GM19043 (cell line): ENCODE results near the gene ACOT8.

ENCODE experiments used
- ATAC-seq: cut with Tn5 transposase; IDR thresholded peaks from one replicate; pipeline ENCODE4 v1.9.1; 2021; ENCODE audit warnings: low read depth; ENCODE audit not compliant: unreplicated experiment

The ACOT8 gene

GRCh38 chr20:45859916-45860315, 2.7 kb upstream of the ACOT8 start:
- no peak for ATAC-seq

GRCh38 chr20:45857882-45858216, 657 bp upstream of the ACOT8 start:
- ATAC-seq: no peak

DNA sequence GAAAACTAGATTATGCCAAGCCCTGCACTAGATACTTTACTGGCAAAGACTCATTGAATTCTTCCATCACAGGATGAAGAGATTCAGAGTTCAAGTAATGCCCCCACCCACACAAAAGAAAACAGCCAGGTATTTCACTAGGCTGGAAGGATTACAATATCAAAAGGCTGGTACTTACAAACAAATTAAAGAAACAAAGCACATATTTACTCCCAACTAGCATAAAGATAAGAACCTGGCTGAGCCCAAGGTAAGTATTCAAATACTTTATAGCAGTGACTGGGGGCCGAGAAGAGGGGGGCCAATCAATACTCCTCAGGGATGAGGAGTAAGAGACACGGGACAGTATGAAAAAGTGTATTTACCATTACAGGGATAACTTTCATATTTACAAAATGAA, 3.7 kb downstream of the ACOT8 start:
- no peak for ATAC-seq

- no peak for ATAC-seq
Observed at GRCh38 chr20:45852326-45852725, 4.9 kb downstream of the ACOT8 start.

- no peak for ATAC-seq
Observed at GRCh38 chr20:45851501-45851900, 5.7 kb downstream of the ACOT8 start.

GRCh38 chr20:45850926-45851325, 6.3 kb downstream of the ACOT8 start:
- ATAC-seq: no peak

GRCh38 chr20:45850238-45850637, 7.0 kb downstream of the ACOT8 start:
- no peak for ATAC-seq

DNA sequence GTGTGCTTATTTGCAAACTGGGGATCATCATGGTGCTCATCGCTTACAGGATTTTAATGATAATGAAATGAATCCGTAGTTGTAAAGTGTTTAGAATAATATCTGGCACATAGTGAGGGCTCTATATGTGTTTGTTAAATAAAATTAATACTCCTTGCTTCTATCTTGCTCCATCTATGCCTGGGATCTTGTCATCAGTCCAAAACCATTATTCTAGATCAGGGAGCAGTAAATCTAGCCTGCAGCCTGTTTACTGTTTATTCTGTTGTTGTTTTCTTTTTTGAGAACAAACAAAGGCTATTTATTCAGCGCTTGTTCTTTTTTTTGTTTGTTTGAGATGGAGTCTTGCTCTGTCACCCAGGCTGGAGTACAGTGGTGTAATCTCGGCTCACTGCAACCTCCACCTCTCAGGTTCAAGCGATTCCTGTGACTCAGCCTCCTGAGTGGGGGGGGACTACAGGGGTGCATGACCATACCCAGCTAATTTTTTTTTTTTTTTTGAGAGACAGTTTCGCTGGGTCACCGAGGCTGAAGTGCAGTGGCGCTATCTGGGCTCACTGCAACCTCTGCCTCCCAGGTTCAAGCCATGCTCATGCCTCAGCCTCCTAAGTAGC, 8.1 kb downstream of the ACOT8 start:
- ATAC-seq: no peak

DNA sequence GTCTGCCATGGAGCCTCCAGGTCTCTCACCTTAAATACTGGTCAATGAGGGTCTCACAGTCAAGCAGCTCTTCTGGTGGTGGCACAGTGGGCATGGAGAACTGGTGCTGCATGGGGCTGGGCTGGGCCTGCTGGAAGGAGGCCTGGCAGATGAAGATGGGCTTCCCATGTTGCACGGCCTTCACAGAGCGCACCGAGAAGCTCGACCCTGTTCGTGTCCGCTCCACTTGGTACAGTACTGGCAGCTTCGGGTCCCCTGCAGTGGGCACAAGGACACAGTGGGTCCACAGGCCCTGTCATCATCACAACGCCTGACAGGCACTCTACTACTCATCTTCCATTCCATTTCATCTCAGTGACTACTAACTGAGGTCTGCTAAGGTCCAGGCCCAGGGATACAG, 8.8 kb downstream of the ACOT8 start:
- ATAC-seq: no peak

DNA sequence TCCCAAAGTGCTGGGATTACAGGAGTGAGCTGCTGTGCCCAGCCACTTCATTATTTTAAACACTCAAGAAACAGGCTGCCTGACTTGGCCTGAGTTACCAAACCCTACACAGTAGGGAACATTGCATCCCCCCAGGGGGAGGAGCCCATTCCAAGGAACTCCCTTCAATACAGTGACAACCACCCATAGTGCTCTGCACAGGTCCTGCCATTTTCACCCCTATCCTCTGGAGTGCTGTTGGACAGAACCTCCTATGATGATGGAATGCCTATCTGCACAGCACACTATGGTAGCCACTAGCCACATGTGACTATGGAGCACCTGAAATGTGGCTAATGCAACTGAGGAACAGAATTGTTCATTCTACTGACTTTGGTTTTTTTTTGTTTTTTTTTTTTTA, 11.7 kb downstream of the ACOT8 start:
- ATAC-seq: no peak

DNA sequence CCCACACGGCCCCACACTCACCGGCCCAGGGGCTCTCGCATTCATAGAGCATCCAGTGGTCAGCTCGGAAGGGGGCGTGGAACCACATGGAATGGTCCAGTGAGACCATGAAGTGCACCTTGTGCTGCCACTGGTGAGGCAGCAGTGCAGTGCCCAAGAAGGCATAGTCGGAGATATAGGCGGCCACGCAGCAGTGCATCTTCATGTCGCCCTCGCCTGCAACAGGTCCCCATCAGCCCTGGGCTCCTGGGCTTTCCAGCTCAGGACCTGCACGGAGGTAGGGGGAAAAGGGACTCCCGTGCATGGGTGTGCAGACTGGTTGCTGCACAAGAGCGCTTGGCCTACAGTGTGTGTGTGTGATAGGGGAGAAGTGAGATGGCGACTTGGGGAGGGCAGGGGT, 13.7 kb downstream of the ACOT8 start:
- no peak for ATAC-seq

- ATAC-seq: peak; percentile 71
Observed at GRCh38 chr20:45842169-45842812, 14.9 kb downstream of the ACOT8 start.

GRCh38 chr20:45841407-45842129, 15.6 kb downstream of the ACOT8 start:
- ATAC-seq: no peak

GRCh38 chr20:45840700-45841198, 16.4 kb downstream of the ACOT8 start:
- ATAC-seq: no peak

DNA sequence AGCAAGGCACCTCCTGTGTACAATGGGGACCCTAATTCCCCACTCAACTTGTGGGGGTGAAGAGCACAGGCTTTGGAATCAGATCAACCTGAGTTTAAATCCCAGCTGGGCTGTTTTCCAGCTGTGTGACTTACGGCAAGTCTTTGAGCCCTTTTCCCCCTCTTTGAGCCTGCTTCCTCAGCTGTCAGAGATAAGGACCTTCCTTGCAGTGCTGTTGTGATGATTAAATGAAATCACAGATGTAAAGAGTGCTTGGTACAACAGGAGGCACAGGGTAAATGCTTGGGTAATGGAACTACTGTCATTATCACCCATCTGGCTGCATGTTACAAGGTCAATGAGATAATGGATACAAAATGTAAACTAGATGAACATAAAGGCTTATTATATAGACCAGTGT, 20.4 kb downstream of the ACOT8 start:
- no peak for ATAC-seq

GRCh38 chr20:45835825-45836224, 21.4 kb downstream of the ACOT8 start:
- ATAC-seq: no peak

- ATAC-seq: no peak
Observed at GRCh38 chr20:45835329-45835765, 21.8 kb downstream of the ACOT8 start.

DNA sequence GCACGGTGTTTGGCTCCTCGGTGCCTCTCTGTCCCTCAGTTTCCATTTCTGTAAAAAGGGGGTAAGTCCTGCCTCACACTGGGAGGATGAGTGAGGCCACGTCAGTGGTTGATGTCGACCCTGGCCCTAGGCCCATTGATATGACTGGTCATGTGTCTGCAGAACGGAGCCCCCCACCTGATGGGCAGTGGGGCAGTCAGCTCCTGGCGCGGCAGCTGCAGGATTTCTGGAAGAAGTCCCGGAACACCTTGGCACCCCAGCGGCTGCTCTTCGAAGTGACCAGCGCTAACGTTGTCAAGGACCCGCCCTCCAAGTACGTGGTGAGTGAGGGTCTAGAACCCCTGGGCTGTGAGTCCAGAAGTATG, 22.4 kb downstream of the ACOT8 start:
- ATAC-seq: no peak

DNA sequence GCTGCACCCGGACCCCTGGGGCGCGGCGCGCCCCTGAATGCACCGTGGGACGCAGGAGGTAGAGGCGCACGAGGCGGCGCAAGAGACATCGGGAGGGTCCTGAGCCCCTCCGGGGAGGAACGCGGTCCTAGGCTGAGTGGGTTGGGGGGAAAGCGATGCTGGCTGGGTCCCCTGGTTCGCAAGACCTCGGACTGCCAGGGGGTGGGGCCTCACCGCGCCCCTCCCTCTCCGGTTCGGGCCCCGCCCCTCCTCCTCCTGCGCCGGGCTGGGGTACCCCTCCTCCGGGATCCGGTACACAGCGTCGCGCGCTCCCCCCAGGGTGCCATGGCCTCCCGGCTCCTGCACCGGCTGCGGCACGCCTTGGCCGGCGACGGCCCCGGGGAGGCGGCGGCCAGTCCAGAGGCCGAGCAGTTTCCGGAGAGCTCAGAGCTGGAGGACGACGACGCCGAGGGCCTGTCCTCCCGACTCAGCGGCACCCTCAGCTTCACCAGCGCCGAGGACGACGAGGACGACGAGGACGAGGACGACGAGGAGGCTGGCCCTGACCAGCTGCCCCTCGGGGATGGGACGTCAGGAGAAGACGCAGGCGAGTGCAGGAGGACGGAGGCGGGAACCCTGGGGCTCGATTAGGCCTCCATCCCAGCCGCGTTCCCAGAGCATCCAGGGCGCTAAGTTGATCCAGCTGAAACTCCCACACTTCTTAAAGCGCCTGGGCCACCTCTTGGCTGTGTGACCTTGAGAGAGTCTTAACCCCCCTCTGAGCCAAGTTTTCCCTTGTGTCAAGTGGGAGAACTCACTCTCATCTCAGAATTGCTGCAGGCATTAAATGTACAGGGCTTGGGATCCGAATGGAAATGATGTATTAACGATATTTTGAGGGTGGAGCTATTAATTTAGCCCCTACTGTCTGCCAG, 23.1 kb downstream of the ACOT8 start:
- no peak for ATAC-seq

- ATAC-seq: no peak
Observed at GRCh38 chr20:45833030-45833882, 23.9 kb downstream of the ACOT8 start, which contains the start of gene SNX21. Gene SNX21, plus strand, starts transcription at chr20:45833799. Its CDS starts 121 bp downstream, at chr20:45833920.
